GM13976 (cell line): ENCODE results near the gene PDE9A.
A peak's percentile ranks its signal among the peaks of the same experiment; 100 is the strongest.

Source experiments
- DNase-seq: peaks from one replicate; pipeline ENCODE4 v3.0.0; 2012; ENCODE audit warnings: low spot score
- in situ Hi-C: fragments of 300-500 bp; cut with MboI; formaldehyde crosslinking; loops from one replicate; pipeline ENCODE4 v1.12.0; 2022; ENCODE audit warnings: low sequenced_read_pairs, mixed read lengths, inconsistent platforms; ENCODE audit not compliant: unreplicated experiment
- TF ChIP-seq, protein P1 (sequence below): IDR thresholded peaks from 2 replicates; pipeline ENCODE4 v1.5.1; 2012; ENCODE audit warnings: borderline replicate concordance, mild to moderate bottlenecking; ENCODE audit not compliant: insufficient read depth; ENCODE audit errors: extremely low read depth, missing control alignments, control extremely low read depth

PDE9A gene

DNA sequence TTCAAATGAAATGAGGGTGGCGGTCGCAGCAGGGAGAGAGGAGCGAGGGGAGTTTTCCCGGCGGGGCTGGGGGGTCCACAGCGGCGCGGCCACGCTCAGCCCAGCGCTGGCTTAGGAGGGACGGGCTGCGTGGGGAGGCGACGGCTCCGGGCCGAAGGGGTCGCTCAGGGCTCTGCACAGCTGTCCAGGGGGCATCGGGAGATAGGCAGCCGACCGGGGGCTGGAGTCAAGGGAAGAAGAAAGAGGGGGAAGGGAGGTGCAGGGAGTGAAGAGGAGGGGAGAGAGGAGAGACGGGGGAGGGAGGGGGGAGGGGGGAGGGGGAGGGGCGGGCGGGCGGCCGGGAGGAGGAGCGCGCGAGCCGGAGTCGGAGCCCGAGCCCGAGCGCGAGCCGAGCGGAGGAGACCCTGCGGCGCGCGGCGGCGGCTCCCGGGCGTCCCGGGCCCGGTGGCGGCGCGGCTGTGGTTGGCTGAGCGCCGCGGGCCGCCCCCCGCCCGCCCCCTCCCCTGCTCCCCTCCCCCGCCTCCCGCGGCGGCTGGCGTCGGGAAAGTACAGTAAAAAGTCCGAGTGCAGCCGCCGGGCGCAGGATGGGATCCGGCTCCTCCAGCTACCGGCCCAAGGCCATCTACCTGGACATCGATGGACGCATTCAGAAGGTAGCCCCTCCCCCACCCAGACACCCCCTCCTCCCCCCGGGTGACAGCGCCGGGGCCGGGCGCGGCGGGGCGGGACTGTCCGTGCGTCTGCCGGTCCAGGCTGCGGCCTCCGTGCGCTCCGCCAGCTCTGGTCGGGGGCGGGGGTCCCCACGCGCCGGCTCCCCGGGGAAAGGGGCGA lies at the start of gene PDE9A:
Gene PDE9A (plus strand): TSS at position 391 of the 831 bp plus-strand sequence. CDS start 194 bp downstream, at position 585.
- TF ChIP-seq, protein P1, sequence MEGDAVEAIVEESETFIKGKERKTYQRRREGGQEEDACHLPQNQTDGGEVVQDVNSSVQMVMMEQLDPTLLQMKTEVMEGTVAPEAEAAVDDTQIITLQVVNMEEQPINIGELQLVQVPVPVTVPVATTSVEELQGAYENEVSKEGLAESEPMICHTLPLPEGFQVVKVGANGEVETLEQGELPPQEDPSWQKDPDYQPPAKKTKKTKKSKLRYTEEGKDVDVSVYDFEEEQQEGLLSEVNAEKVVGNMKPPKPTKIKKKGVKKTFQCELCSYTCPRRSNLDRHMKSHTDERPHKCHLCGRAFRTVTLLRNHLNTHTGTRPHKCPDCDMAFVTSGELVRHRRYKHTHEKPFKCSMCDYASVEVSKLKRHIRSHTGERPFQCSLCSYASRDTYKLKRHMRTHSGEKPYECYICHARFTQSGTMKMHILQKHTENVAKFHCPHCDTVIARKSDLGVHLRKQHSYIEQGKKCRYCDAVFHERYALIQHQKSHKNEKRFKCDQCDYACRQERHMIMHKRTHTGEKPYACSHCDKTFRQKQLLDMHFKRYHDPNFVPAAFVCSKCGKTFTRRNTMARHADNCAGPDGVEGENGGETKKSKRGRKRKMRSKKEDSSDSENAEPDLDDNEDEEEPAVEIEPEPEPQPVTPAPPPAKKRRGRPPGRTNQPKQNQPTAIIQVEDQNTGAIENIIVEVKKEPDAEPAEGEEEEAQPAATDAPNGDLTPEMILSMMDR, result no peak
- in situ Hi-C loops, result no loop called here
- peak; percentile 71 for DNase-seq

GRCh38 chr21:42607102-42607501 lies 46.3 kb upstream of the PDE9A start:
- DNase-seq, result no peak
- in situ Hi-C loops, result no loop called here
- TF ChIP-seq, protein P1, result no peak

DNA sequence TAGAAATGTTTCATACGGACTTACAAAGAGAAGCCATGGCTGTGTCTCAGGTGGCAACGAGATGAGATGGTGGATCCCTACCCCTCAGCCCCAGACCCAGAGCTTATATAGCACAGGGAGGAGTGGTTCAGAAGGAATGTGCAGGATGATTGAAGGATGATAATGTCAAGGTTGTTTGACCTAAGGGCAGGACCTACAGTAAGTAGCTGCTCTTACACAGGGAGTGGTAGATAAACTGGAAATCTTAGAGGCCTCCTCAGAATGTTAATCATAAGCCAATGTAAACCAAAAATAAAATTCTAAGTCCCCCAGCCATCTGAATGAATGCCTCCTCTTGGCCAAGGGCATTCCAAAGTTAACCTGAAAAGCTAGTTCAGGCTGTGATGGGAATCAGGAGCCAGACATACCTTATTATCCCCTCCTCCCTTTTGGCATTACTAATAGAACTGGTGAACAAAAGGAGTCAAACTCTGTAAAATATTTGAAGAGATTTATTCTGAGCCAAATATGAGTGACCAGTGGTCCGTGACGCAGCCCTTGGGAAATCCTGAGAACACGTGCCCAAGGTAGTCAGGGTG lies 45.8 kb upstream of the PDE9A start:
- DNase-seq, result no peak
- TF ChIP-seq, protein P1, result no peak
- in situ Hi-C loops, result no loop called here

DNA sequence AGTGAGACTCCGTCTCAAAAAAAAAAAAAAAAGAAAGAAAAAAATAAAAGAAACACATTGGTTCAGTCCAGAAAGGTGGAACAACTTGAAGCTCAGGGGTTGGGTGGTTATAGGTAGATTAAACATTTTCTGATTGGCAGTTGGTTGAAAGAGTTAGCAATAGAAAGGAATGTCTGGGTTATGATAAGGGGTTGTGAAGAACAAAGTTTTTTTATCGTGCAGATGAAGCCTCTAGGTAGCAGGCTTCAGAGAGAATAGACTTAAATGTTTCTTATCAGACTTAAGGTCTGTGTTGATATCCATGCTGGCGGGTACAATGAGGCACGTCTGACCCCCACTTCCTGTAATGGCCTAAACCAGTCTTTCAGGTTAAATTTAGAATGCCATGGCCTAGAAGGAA lies 45.0 kb upstream of the PDE9A start:
- TF ChIP-seq, protein P1, result no peak
- no peak for DNase-seq
- in situ Hi-C loops, result no loop called here

DNA sequence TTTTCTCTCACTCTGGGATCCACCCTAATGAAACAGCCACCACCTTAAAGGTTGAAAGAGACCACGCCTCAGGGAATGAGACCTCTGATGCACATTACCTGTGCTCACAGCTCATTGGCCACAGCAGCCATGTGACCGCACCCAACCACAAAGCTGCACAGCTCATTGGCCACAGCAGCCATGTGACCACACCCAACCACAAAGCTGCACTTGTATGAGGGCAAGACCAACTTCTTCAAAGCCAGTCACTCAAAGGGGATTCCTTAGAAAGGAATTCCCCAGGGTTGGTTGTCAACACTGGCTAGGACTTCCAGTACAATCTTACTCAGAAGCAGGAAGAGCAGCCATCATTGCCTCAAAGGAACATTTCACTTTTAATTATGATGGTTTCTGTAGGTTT lies 43.6 kb upstream of the PDE9A start:
- in situ Hi-C loops, result no loop called here
- TF ChIP-seq, protein P1, result no peak

GRCh38 chr21:42611852-42612251 lies 41.6 kb upstream of the PDE9A start:
- in situ Hi-C loops, result no loop called here
- no peak for DNase-seq
- TF ChIP-seq, protein P1, result no peak

More for the DNA sequence above, 43.6 kb upstream of the PDE9A start:
- no peak for DNase-seq

GRCh38 chr21:42612390-42612789 lies 41.0 kb upstream of the PDE9A start:
- TF ChIP-seq, protein P1, result no peak
- in situ Hi-C loops, result no loop called here
- DNase-seq, result no peak
